NCI-H2196 (cell line): Measurements from ENCODE around the gene ACSM2A.
A peak's percentile ranks its signal among the peaks of the same experiment; 100 is the strongest.
"Not testable (repeated sequence)": the region's sequence is repeated elsewhere in the genome, so short reads cannot be mapped to it uniquely, and the experiment has no call there.

ENCODE experiments used
- DNase-seq: peaks from one replicate; lab custom pipeline; 2025; ENCODE audit not compliant: unreplicated experiment; lab: John Stamatoyannopoulos, UW

The ACSM2A gene

GRCh38 chr16:20451364-20451763 lies at the start of gene ACSM2A:
Gene ACSM2A (plus strand): TSS chr16:20451521. CDS start chr16:20460115, 8,594 bp downstream.
- not testable (repeated sequence) for DNase-seq

GRCh38 chr16:20402651-20403050 lies 48.7 kb upstream of the ACSM2A start:
- DNase-seq = no peak

GRCh38 chr16:20404637-20405036 lies 46.7 kb upstream of the ACSM2A start, which contains the start of gene PDILT:
Gene PDILT (minus strand): TSS chr16:20404737. CDS start chr16:20399300, 5,437 bp downstream.
- DNase-seq = no peak

- DNase-seq = peak; percentile 61
These were observed 41.8 kb upstream of the ACSM2A start, which contains the start of gene ACSM5 for GRCh38 chr16:20409398-20410120. Gene ACSM5 (plus strand): TSS chr16:20409534. CDS start chr16:20411485, 1,951 bp downstream.

- no peak for DNase-seq
These were observed 41.1 kb upstream of the ACSM2A start for GRCh38 chr16:20410121-20410723.

- DNase-seq = no peak
These were observed 40.3 kb upstream of the ACSM2A start for GRCh38 chr16:20411055-20411454.

- DNase-seq = no peak
These were observed 35.8 kb upstream of the ACSM2A start for GRCh38 chr16:20415541-20415940.

- not testable (repeated sequence) for DNase-seq
These were observed 32.2 kb upstream of the ACSM2A start for GRCh38 chr16:20419093-20419492.

GRCh38 chr16:20421748-20422147 lies 29.6 kb upstream of the ACSM2A start:
- DNase-seq = not testable (repeated sequence)

- DNase-seq = not testable (repeated sequence)
These were observed 27.6 kb upstream of the ACSM2A start for GRCh38 chr16:20423772-20424128.

- no peak for DNase-seq
These were observed 27.0 kb upstream of the ACSM2A start for GRCh38 chr16:20424129-20424866.

GRCh38 chr16:20427401-20427797 lies 23.9 kb upstream of the ACSM2A start:
- not testable (repeated sequence) for DNase-seq

- DNase-seq = not testable (repeated sequence)
These were observed 21.8 kb upstream of the ACSM2A start for GRCh38 chr16:20429499-20429898.

GRCh38 chr16:20430480-20430879 lies 20.8 kb upstream of the ACSM2A start:
- not testable (repeated sequence) for DNase-seq

- no peak for DNase-seq
These were observed 20.4 kb upstream of the ACSM2A start for GRCh38 chr16:20430948-20431347.

- DNase-seq = not testable (repeated sequence)
These were observed 12.4 kb upstream of the ACSM2A start for GRCh38 chr16:20438950-20439349.

- DNase-seq = not testable (repeated sequence)
These were observed 11.5 kb upstream of the ACSM2A start for GRCh38 chr16:20439820-20440231.

- DNase-seq = not testable (repeated sequence)
These were observed 10.6 kb upstream of the ACSM2A start for GRCh38 chr16:20440731-20441130.

- DNase-seq = no peak
These were observed 10.1 kb upstream of the ACSM2A start for GRCh38 chr16:20441191-20441590.

- not testable (repeated sequence) for DNase-seq
These were observed 9.5 kb upstream of the ACSM2A start for GRCh38 chr16:20441859-20442258.

- not testable (repeated sequence) for DNase-seq
These were observed 4.5 kb upstream of the ACSM2A start for GRCh38 chr16:20446652-20447393.
